Mesenchymal stem cell (in vitro differentiated cells and primary cell): Measurements from ENCODE around the gene TRIM74.
"Not testable (repeated sequence)": the region's sequence is repeated elsewhere in the genome, so short reads cannot be mapped to it uniquely, and the experiment has no call there.

Source experiments
- DNase-seq: peaks from one replicate; pipeline ENCODE4 v3.0.0-alpha.2; 2013
- H2AFZ ChIP-seq: one replicate; pipeline ENCODE4 v1.6.1; 2013; ENCODE audit warnings: low read depth, mild to moderate bottlenecking, control low read depth, inconsistent platforms, low read length, moderate library complexity
- H2AK5ac ChIP-seq: 2 replicates; pipeline ENCODE4 v1.6.1; 2013; ENCODE audit warnings: low read length, moderate library complexity, mild to moderate bottlenecking, inconsistent platforms; ENCODE audit not compliant: severe bottlenecking
- H2BK120ac ChIP-seq: one replicate; pipeline ENCODE4 v1.6.1; 2013; ENCODE audit warnings: low read depth, mild to moderate bottlenecking, inconsistent platforms, low read length, moderate library complexity
- H2BK12ac ChIP-seq, 2 experiments: one replicate each; pipeline ENCODE4 v1.6.1; 2013; ENCODE audit warnings: inconsistent platforms in 2 of 2, low read length in 2 of 2, mild to moderate bottlenecking in 2 of 2, moderate library complexity in 2 of 2, control low read depth in 1 of 2
- H2BK15ac ChIP-seq: one replicate; pipeline ENCODE4 v1.6.1; 2013; ENCODE audit warnings: mild to moderate bottlenecking, low read depth, inconsistent platforms; ENCODE audit not compliant: poor library complexity, severe bottlenecking
- H2BK5ac ChIP-seq: 2 replicates; pipeline ENCODE4 v1.6.1; 2013; ENCODE audit warnings: low read depth, mild to moderate bottlenecking, low read length, control low read depth, inconsistent platforms; ENCODE audit not compliant: poor library complexity, severe bottlenecking
- H3K14ac ChIP-seq, 2 experiments: one replicate each; pipeline ENCODE4 v1.6.1; 2013; ENCODE audit warnings: inconsistent platforms in 2 of 2, low read length in 2 of 2, control low read depth in 1 of 2, mild to moderate bottlenecking in 1 of 2, moderate library complexity in 1 of 2
- H3K18ac ChIP-seq, 2 experiments: one replicate each; pipeline ENCODE4 v1.6.1; 2013; ENCODE audit warnings: inconsistent platforms in 2 of 2, low read length in 2 of 2, control low read depth in 1 of 2, low read depth in 1 of 2, mild to moderate bottlenecking in 1 of 2
- H3K23ac ChIP-seq, 2 experiments: one replicate each; pipeline ENCODE4 v1.6.1; 2013; ENCODE audit warnings: inconsistent platforms in 2 of 2, low read length in 2 of 2, mild to moderate bottlenecking in 2 of 2, moderate library complexity in 2 of 2, control low read depth in 1 of 2
- H3K27ac ChIP-seq: 2 replicates; pipeline ENCODE4 v1.5.1; 2013; ENCODE audit warnings: mild to moderate bottlenecking, moderate library complexity, low read length, control low read depth, inconsistent platforms; ENCODE audit not compliant: poor library complexity, severe bottlenecking
- H3K27me3 ChIP-seq, 2 experiments: 2 replicates each; pipeline versions ENCODE4 v1.6.1 to v1.7.0; 2013; ENCODE audit warnings: low read length in 2 of 2, mild to moderate bottlenecking in 2 of 2, moderate library complexity in 2 of 2, control low read depth in 1 of 2, inconsistent platforms in 1 of 2; ENCODE audit not compliant: control insufficient read depth in 1 of 2, insufficient read depth in 1 of 2
- H3K36me3 ChIP-seq, 2 experiments: 2 replicates each; pipeline versions ENCODE4 v1.6.1 to v1.7.0; 2013; ENCODE audit warnings: low read length in 2 of 2, control low read depth in 1 of 2, inconsistent platforms in 1 of 2, low read depth in 1 of 2, mild to moderate bottlenecking in 1 of 2; ENCODE audit not compliant: insufficient read depth in 2 of 2, control insufficient read depth in 1 of 2
- H3K4ac ChIP-seq, 2 experiments: one replicate each; pipeline ENCODE4 v1.6.1; 2013; ENCODE audit warnings: inconsistent platforms in 2 of 2, low read length in 2 of 2, mild to moderate bottlenecking in 2 of 2, moderate library complexity in 2 of 2, control low read depth in 1 of 2, low read depth in 1 of 2
- H3K4me1 ChIP-seq: 2 replicates; pipeline ENCODE4 v1.6.1; 2013; ENCODE audit warnings: low read depth, low read length, control low read depth; ENCODE audit not compliant: control insufficient read depth, insufficient read depth
- H3K4me2 ChIP-seq: 2 replicates; pipeline ENCODE4 v1.6.1; 2013; ENCODE audit warnings: low read length, mild to moderate bottlenecking, inconsistent platforms; ENCODE audit not compliant: poor library complexity, severe bottlenecking
- H3K4me3 ChIP-seq, 2 experiments: 2 replicates each; pipeline versions ENCODE4 v1.5.1 to v1.7.0; 2013; ENCODE audit warnings: low read length in 2 of 2, mild to moderate bottlenecking in 2 of 2, control low read depth in 1 of 2, low read depth in 1 of 2; ENCODE audit not compliant: insufficient read depth in 1 of 2
- H3K79me1 ChIP-seq: replicated peaks from 2 replicates; pipeline ENCODE4 v1.6.1; 2013; ENCODE audit warnings: mild to moderate bottlenecking, control low read depth, low read length, inconsistent platforms; ENCODE audit not compliant: poor library complexity, severe bottlenecking
- H3K9ac ChIP-seq: 2 replicates; pipeline ENCODE4 v1.7.0; 2013; ENCODE audit warnings: mild to moderate bottlenecking, low read length, moderate library complexity
- H3K9me3 ChIP-seq: 2 replicates; pipeline ENCODE4 v1.7.0; 2013; ENCODE audit warnings: mild to moderate bottlenecking, low read length; ENCODE audit not compliant: control insufficient read depth
- H4K8ac ChIP-seq: one replicate; pipeline ENCODE4 v1.6.1; 2013; ENCODE audit warnings: inconsistent platforms, mild to moderate bottlenecking, low read length, moderate library complexity
- H4K91ac ChIP-seq: one replicate; pipeline ENCODE4 v1.6.1; 2013; ENCODE audit warnings: mild to moderate bottlenecking, low read length, inconsistent platforms
- WGBS: methylation state at CpG from one replicate; pipeline ENCODE4 v1.1.7; 2013; ENCODE audit warnings: mixed read lengths; 5-methylcytosine and 5-hydroxymethylcytosine counted together

TRIM74 gene

DNA sequence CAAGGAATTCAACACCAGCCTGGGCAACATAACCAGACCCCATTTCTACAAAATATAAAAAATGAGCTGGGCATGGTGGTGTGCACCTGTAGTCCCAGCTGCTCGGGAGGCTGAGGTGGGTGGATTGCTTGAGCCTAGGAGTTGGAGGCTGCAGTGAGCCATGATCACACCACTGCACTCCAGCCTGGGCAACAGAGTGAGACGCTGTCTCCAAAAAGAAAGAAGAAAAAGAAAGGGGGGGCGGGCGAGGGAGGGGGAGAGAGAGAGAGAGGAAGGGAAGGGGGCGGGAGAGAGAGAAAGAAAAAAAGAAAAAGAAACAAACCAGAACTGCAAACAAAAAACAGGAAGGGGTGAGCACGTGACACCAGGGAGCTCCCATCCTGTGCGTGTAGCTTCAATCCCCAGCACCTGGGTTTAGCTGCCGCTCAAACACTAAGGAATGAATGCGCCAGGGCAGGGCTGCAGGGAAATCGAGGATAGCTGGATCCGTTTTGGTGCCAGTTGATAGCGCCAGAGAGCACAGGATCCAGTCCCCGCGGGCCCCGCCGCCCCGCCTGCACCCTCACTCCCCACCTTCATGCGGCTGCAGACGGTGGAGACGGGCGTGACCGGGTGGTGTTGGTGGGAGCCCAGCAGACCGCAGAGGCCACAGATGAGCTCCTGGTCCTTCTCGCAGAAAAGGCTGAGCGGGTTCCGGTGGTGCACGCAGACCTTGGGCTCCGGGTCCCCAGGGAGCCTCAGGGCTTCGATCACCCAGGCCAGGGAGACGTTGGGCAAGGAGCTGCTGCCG lies 3.9 kb downstream of the TRIM74 start:
- H4K8ac ChIP-seq, H2BK5ac ChIP-seq, H3K4ac ChIP-seq, H4K91ac ChIP-seq, H3K4me3 ChIP-seq, H2BK120ac ChIP-seq, H3K79me1 ChIP-seq, H3K4me1 ChIP-seq, H3K9ac ChIP-seq, H3K23ac ChIP-seq, H3K36me3 ChIP-seq, H3K4me2 ChIP-seq, H3K9me3 ChIP-seq, H3K27me3 ChIP-seq, H2BK12ac ChIP-seq, H2AK5ac ChIP-seq, H3K18ac ChIP-seq, H3K27ac ChIP-seq, H2BK15ac ChIP-seq, DNase-seq, H3K14ac ChIP-seq, H2AFZ ChIP-seq: not testable (repeated sequence)
- no CpG with 5 or more reads among the region's 31 CpGs for WGBS

DNA sequence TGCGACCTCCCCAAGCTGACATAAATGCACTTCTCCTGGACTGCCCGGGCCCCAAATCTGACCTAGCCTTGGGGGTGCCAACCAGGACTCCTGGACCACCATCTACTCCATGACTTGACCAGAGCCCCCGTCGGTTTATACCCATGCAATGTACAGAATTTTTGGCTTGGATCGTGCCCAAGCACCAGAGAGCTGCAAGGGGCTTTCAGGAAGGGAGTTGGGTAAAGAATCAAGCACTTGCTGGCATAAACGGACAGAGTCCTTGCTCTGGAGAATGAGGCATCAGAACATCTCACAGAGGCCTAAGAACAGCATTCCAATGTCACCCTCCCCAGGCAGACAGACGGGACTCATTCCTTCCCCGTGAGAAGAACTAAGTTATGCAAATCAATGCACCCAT lies 6.2 kb downstream of the TRIM74 start:
- H3K18ac ChIP-seq, H4K91ac ChIP-seq, H2AK5ac ChIP-seq, H3K4me3 ChIP-seq, H3K4me1 ChIP-seq, H3K4me2 ChIP-seq, H3K23ac ChIP-seq, H3K9ac ChIP-seq, H4K8ac ChIP-seq, H2AFZ ChIP-seq, H3K36me3 ChIP-seq, H3K4ac ChIP-seq, H2BK5ac ChIP-seq, H3K27ac ChIP-seq, DNase-seq, H3K79me1 ChIP-seq, H3K9me3 ChIP-seq, H2BK15ac ChIP-seq, H3K14ac ChIP-seq, H2BK12ac ChIP-seq, H2BK120ac ChIP-seq, H3K27me3 ChIP-seq: not testable (repeated sequence)
- no CpG with 5 or more reads among the region's 8 CpGs for WGBS

DNA sequence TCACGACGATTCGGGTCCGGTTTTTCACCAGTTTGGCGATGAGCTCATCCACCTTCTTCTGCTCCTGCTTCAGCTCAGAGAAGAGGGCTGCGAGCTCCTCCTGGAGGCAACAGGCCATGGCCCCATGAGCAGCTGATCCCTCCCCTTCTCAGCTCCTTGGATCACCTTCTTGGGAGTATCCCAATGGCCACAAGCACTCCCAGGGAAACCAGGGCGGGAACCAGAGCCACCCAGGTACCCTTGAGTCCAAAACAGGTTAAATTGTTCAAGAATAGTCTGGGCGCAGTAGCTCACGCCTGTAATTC lies 8.0 kb downstream of the TRIM74 start:
- not testable (repeated sequence) for H4K91ac ChIP-seq, DNase-seq, H3K9ac ChIP-seq, H4K8ac ChIP-seq, H2AK5ac ChIP-seq, H2AFZ ChIP-seq, H3K9me3 ChIP-seq, H2BK120ac ChIP-seq, H3K79me1 ChIP-seq, H3K36me3 ChIP-seq, H3K18ac ChIP-seq, H2BK5ac ChIP-seq, H3K4me2 ChIP-seq, H2BK12ac ChIP-seq, H3K4me1 ChIP-seq, H3K23ac ChIP-seq, H3K4ac ChIP-seq, H3K4me3 ChIP-seq, H3K14ac ChIP-seq, H3K27me3 ChIP-seq, H3K27ac ChIP-seq, H2BK15ac ChIP-seq
- WGBS, result no CpG with 5 or more reads among the region's 9 CpGs

DNA sequence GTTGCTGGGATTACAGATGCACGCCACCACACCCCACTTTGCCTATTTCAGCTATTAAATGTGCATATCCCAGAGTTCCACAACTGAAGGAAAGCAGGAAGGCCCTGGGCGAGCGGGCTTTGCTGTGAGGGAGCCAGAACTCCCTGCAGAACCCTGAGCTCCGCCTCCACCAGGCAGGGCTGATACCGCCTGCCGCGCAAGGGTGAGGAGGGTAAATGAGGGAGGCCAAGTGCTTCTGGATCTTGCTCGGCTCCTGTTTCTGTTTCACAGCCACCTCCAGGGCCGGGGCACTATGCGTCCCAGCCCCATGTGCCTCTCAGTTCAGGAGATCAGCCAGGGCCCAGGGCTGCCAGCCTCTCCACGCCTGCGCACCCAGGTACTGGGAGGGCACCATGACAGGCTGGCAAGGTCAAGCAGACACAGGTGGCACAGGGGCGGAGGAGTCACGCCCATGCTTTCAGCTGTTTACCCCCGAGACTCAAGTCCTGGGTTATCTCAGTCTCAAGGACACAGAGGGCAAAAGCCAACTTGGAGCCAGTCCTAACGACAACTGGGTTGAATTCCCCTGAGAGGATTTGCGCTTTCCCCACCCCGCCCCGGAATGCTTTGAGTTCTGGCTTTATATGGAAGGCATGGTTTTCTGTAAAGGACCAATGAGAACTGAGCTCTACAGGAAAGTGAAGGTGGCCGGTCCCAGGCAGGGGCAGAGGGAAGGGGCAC lies 8.5 kb downstream of the TRIM74 start:
- H4K8ac ChIP-seq, H4K91ac ChIP-seq, H2BK120ac ChIP-seq, H3K9me3 ChIP-seq, H3K36me3 ChIP-seq, H3K4ac ChIP-seq, H3K27me3 ChIP-seq, H3K9ac ChIP-seq, H3K14ac ChIP-seq, H3K18ac ChIP-seq, H3K4me2 ChIP-seq, H3K23ac ChIP-seq, H2AFZ ChIP-seq, H2BK15ac ChIP-seq, H3K27ac ChIP-seq, DNase-seq, H3K4me1 ChIP-seq, H2BK5ac ChIP-seq, H2BK12ac ChIP-seq, H3K79me1 ChIP-seq, H3K4me3 ChIP-seq, H2AK5ac ChIP-seq: not testable (repeated sequence)
- WGBS, result no CpG with 5 or more reads among the region's 20 CpGs
